GM18951 (cell line): Measurements from ENCODE around the gene OSR1.
"Not testable (repeated sequence)": the region's sequence is repeated elsewhere in the genome, so short reads cannot be mapped to it uniquely, and the experiment has no call there.

Source experiments
- POLR2A ChIP-seq: IDR thresholded peaks from 4 replicates; pipeline ENCODE4 v1.6.1; 2011; ENCODE audit warnings: mild to moderate bottlenecking; ENCODE audit not compliant: insufficient read length, insufficient read depth; ENCODE audit errors: extremely low read depth
- in situ Hi-C: fragments of 300-500 bp; cut with MboI; formaldehyde crosslinking; loops from one replicate; pipeline ENCODE4 v1.12.0; 2022; ENCODE audit warnings: low sequenced_read_pairs, mixed read lengths, inconsistent platforms; ENCODE audit not compliant: unreplicated experiment

The OSR1 gene

DNA sequence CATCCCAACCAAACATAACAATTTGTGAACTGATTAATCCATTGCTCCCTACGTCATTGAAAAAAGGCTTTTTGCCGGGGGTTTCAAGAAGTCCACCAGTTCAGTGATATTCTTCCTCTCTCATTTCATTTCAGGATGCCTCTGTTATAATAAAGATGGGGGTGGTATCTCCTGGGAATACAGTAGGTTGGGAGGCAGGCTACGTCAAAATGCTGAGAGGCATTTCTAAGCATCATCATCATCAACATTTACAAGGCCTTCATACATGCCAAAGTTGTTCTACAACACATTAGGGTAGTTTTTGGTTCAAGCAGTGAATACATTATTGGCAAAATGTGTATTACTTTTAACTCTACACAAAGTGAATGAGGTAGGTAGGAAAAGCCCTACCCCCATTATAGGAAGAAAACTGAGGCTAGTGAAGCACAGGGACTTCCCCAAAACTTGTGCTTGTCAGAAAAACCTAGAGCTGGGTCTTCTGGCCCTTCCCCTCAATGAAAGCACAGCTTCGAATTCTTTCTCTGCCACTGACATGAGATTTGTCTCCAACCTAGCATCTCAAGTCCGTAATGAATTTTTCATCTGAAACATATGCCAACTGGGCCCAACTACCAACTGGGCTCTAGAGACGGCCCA lies 11.3 kb downstream of the OSR1 start:
- no peak for TF ChIP-seq POLR2A
- in situ Hi-C loops = no loop called here

DNA sequence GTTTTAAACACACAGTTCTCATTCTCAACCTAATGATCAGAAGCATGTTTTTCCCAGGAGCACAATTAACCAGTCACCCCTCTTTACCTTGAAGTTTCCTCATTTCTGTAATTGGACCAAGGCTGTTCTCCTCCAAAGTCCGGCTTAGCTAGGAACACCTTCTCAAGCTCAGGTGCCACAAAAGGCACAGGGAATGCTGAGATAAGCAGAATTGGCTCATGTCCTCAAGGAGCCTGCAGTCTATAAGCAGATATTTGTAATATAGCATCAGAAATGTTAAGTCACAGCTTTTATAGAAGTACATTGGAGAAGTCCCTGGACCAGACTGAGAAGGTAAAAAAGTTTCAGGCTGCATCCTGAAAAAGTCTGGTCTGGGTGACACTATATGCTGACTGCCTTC lies 20.7 kb downstream of the OSR1 start:
- in situ Hi-C loops = no loop called here
- no peak for TF ChIP-seq POLR2A

DNA sequence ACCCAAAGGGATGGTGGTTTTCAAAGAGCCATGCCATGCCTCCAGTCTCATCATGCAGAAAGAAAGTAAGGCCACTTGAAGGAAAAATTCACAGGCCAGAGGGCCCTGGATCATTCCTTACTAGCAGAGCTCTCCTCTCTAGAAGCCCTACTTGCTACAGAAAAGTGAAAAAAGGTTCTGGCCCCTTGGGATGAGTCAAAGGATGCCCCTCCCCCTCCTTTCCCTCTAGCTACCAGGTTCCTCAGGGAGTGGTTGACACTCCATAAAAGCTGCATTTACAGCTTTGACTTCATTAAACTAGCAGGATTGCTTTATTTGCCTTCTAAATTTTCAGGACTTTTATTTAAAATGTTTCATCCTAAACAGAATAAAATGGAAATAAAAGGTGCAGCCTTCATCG lies 21.2 kb downstream of the OSR1 start:
- in situ Hi-C loops = no loop called here
- TF ChIP-seq POLR2A = no peak

DNA sequence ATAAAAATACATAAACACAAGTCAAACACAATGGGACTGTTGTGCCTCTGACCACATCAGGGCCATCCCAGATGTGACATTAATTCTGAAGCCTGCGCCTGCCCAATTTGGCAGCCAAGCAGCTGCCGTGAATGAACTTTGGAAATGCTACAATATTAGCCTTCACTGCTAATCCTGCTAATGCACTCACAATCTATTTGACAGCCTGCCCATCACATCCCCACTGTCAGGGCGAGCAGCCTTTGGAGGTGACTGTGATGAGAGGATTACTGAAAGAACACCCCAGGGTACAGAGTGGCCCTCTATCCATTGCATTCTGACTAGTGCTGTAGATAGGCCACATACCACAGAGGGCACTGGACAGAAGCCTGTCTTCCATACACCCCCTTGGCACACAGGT lies 21.6 kb downstream of the OSR1 start:
- no peak for TF ChIP-seq POLR2A
- in situ Hi-C loops = no loop called here

DNA sequence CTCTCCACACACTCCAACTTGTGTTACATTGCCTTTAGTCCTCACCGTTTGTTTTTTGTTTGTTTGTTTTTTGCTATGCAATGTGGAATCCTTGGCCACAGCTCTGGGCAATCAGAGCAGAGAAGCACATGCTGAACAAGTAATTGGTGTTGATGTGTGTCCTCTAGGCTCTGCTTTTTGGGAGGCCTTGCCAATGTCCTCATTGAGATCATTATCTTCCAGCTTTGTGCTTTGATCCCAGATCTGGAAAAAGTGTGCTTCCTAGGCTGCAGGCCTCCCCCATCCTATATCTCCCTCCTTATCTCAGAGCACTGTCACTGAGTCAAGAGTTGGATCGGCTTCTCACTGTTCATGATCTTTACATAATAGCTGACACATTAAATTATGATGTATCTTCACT lies 25.9 kb downstream of the OSR1 start:
- in situ Hi-C loops = no loop called here
- TF ChIP-seq POLR2A = no peak

DNA sequence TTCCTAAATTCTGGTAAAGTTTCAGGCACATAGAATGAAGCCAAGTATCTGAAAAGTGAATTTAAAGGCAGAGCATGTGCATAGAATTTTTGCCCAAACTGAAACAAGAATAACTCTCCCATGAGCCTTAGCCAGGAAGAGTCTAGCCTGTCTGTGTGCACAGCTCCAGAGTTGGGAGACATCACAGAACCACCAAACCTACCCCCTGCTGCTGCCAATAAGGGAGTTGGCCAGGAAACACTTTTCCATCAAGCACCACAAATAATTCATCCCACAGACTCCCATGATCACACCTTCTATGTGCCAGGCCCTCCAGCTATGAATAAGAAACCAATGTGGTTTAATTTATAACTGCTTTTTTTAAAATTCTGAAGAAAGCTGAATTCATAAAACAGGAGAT lies 27.0 kb downstream of the OSR1 start:
- TF ChIP-seq POLR2A = no peak

DNA sequence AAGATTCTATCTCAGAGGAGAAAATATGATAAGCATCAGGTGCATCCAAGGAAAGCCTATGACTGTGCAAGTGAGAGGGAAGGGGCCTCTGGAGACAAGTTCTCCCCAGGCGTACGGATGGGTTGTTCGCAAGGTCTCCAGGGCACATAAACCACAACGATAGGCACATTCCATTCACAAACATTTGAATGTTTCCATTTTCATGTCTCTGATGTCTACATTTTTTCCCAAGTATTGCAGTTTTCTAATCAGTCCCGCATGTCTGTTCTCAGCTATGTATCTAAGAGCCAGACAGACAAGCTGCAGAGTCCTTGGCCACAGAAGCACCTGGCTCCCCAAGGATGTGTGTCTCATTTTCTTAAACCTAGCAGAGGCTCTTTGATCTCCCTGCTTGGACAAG lies 28.0 kb downstream of the OSR1 start:
- no peak for TF ChIP-seq POLR2A
- in situ Hi-C loops = no loop called here

More for the DNA sequence above, 27.0 kb downstream of the OSR1 start:
- in situ Hi-C loops = no loop called here

DNA sequence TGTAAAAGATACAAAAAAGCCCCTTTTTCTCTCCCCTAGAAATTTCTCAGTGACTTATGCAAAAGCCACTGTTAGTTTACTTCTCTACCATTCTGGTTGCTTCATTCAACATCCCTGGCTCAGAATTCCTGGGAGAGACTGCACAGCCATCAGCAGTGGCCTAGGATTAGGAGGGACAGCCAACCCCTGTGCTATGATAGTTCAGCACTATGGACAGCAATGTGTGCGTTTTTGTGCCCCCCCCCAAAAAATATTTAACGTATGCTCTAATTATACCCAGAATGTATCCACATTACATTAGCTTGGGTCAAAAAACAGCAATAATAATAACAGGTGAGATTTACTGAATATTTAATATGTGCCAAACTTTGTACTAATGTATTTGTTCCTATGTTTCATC lies 29.0 kb downstream of the OSR1 start:
- no peak for TF ChIP-seq POLR2A
- in situ Hi-C loops = no loop called here

DNA sequence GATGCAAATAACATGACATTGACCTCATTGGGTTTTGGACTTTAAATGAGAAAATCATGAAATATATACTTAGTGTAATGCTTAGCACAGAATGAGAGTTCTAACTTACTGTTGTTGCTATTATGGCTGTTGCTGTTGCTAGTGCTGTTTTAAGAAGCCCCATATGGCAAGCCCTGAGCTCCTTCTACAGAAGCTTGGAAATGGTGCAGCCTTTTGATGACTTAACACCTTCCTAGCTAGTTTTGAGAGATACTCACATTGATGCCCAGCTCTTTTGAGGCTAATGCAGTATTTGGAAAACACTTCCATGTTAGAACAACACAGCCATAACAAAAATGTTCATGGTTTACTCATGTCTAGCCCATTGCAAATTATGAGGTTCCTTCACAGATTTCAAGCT lies 30.9 kb downstream of the OSR1 start:
- no peak for TF ChIP-seq POLR2A
- in situ Hi-C loops = no loop called here

DNA sequence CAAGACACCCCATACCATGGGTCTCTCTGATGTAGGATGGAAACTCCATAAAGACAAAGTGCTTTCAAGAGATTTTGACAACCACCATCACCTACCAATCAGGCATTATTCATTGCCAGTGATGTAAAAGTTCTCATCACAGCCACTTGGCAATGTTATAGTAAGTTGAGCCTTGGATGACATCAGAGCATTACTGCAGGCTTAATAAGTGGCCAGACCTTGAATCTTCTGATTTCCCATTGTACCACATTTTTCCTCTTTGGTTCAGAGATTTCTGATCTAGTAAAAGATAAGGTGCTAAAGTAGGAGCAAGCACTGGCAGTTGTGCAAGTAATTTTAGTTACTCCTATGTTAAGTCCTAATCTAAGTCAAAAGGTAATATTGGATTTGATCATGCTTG lies 36.5 kb downstream of the OSR1 start:
- in situ Hi-C loops = no loop called here
- TF ChIP-seq POLR2A = no peak

DNA sequence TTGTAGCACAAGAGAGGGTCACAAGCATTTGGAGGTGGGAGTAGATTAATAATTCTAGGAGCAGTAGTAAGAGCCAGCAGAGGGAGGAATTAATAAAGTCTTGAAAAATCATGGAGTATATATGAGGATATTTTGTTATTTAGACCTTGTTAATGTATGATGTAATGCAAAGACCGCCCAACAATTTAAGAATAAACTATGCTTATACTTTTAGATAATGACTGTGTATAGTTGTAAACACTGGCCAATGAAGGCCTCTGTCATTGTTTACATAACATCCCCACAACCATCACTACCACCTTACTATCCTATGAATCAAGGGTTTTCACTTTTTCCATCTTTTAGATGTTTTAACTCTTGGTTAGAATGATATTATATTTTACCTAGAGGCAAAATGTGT lies 37.6 kb downstream of the OSR1 start:
- in situ Hi-C loops = no loop called here
- no peak for TF ChIP-seq POLR2A

DNA sequence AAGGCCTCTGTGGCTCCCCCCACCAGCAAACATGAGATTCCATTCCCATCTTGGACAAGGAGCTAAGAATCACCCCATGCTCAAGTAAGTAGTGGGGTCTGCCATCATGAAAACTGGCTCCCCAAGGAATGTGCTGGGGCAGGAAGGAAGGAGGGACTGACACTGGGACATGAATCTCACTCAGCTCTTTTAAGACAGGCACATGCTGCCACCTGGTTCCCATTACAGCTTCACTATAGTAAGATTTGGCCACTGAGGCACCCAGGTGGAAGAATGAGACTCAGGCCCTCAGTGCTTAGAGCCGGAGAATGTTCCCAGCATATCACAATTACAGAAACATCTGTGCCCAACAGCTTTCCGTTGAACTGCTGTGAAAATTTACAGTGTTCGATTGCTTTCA lies 38.7 kb downstream of the OSR1 start:
- in situ Hi-C loops = no loop called here
- no peak for TF ChIP-seq POLR2A

DNA sequence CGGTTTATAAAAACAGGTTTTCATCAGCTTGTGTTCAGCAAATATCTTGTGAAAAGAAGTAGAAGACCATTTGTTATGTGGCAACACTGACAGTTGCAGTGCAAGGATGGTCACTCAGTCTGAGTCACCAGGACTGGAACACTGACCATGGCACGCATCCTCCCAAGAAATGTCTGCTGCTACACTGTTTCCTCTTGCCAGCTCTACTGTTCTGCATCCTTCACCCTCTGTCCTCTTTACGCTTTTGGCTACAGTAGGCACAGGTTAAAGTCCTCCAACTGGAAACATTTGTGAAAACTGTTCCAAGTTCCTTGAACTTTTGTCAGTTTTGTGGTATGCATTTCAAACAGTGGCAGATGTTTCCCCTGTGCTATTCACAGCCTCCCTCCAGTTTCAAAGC lies 39.4 kb downstream of the OSR1 start:
- TF ChIP-seq POLR2A = no peak
- in situ Hi-C loops = no loop called here

DNA sequence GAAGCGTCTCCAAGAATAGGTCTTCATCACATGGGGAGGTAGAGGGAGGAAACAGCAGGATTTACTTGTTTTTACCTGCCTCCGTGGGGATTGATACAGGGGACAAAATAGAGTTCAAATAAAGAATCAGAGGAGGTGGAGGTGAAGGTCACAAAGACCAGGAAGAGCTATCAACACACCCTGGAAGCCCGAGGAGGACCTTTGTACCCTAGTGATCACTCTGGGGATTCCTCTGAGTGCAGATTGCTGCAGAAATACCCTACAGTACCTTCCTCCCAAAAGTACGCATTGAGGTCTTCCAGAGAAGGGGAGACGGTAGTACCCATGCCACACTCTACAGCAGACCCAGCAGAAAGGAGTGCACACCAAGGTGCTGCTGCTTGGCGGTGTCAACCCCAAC lies 44.9 kb downstream of the OSR1 start:
- in situ Hi-C loops = no loop called here
- TF ChIP-seq POLR2A = no peak

DNA sequence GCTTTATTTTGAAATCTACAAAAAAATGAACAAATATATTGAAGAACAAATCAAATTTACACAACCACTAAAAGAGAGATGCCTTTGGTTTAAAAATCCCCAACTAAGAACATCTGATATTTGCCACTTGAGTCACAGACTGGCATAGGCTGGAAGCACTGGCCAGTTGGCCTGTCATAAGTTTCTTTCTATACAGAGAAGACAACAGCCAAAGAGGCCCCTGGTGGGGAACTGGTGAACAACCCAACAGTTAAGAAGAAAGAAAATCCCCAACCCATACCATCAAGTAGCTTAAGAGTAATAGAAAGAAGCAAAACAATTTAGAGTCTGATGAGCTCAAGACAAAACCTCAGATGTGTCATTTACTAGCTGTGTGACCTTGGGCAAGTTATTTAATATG lies 45.5 kb downstream of the OSR1 start:
- in situ Hi-C loops = no loop called here
- no peak for TF ChIP-seq POLR2A

DNA sequence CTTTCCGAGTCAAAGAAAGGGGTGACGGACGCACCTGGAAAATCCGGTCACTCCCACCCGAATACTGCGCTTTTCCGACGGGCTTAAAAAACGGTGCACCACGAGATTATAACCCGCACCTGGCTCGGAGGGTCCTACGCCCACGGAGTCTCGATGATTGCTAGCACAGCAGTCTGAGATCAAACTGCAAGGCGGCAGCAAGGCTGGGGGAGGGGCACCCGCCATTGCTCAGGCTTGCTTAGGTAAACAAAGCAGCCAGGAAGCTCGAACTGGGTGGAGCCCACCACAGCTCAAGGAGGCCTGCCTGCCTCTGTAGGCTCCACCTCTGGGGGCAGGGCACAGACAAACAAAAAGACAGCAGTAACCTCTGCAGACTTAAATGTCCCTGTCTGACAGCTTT lies 52.4 kb downstream of the OSR1 start:
- in situ Hi-C loops = not testable (repeated sequence)

DNA sequence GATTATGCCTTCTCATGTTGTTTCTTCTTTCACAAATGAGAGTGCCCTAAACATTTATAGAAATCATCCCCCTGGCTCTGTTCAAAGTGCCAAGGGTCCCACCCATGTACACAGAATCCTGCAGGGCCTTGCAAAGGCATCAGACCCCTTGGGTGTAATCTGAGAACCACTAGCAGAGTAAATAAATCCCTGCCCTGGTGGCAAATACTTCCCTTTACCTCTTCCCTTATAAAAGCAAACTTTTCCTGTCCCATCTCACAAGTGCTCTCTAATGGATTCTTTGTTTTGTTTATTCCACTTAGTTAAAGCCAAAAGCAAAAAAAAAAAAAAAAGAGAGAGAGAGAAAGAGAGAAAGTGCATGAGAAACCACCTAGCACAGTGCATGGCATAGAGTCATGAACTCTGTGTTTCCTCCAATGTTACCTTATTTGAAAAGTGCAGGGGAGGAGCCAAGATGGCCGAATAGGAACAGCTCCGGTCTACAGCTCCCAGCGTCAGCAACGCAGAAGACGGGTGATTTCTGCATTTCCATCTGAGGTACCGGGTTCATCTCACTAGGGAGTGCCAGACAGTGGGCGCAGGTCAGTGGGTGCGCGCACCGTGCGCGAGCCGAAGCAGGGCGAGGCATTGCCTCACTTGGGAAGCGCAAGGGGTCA lies 52.9 kb downstream of the OSR1 start:
- in situ Hi-C loops = not testable (repeated sequence)
